Lower lobe of right lung (tissue), 2 donors: ENCODE data around the gene LAD1. TPM values are rescaled to one million over a fixed set of nuclear protein-coding genes. Genes with fewer than 3 reads are reported as not detected.

Experiments used
- ATAC-seq, 2 donors: fragments of 200-7000 bp; cut with Tn5 transposase; one replicate each; pipeline ENCODE4 v1.9.1; 2020 to 2022; ENCODE audit warnings: mild to moderate bottlenecking in 2 of 2, moderate library complexity in 2 of 2
- DNase-seq: peaks from one replicate; pipeline ENCODE4 v3.0.0-alpha.2; 2020
- H3K27ac ChIP-seq: fragments of 200-600 bp; one replicate; pipeline ENCODE4 v1.8.0; 2022
- H3K27me3 ChIP-seq: fragments of 200-600 bp; one replicate; pipeline ENCODE4 v1.8.0; 2022; ENCODE audit warnings: low read depth
- H3K36me3 ChIP-seq: fragments of 200-600 bp; one replicate; pipeline ENCODE4 v1.8.0; 2022; ENCODE audit warnings: mild to moderate bottlenecking
- H3K4me1 ChIP-seq: fragments of 200-600 bp; one replicate; pipeline ENCODE4 v1.8.0; 2022
- H3K4me3 ChIP-seq: fragments of 200-600 bp; one replicate; pipeline ENCODE4 v1.8.0; 2022; ENCODE audit warnings: mild to moderate bottlenecking
- H3K9me3 ChIP-seq: fragments of 200-600 bp; one replicate; pipeline ENCODE4 v1.8.0; 2022
- CTCF ChIP-seq: fragments of 200-600 bp; IDR thresholded peaks from one replicate; pipeline ENCODE4 v1.8.0; 2022; ENCODE audit warnings: antibody characterized with exemption, mild to moderate bottlenecking
- intact Hi-C: fragments of 100-400 bp; cut with DNase I; formaldehyde crosslinking; loops from one replicate; pipeline ENCODE4 v1.11.0; 2022
- total RNA-seq: library from RNA; stranded (reverse); fragmentation: NEBNext Ultra II Directional; extraction: Animal tissue kit (Norgen Biotek cat#: 25700); gene quantifications from one replicate; pipeline ENCODE4 v1.2.1, GENCODE V29; 2021
- donor health status: DM: no; HTN: yes; CAD: no; lungs with severe emphysema.

Gene LAD1
- total RNA-seq, 1 donor from 2014 or later = 35.3 TPM

DNA sequence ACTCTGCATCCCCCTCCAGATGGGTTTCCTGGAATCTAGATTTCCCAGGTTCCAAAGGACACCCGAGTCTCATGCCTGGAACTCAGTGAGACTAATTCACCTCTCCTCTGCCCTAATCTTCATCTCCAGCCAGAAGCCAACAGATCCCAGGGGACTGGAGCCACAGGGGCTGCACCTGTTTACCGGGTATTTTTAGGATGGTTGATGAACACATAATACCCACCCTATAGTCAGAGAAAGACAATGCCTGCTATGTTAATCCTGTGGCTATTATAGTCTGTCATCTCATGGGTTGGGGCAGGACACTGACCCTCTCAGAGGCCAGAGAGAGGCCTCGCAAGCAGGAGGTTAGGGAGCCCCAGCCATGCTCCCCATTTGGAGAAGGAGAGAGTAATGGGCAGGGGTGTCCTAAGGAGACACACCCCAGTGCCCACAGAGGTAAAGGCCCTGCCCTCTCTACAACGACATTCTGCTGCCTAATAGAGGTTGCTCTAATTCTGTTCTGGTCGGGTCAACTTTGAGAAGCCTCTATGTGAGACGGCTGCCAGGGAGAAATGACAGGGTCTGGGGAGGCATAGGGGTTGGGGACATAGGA lies 23.4 kb upstream of the LAD1 start:
- H3K36me3 ChIP-seq = no peaks in the 10 kb centered on the region
- ATAC-seq = no peak
- no peaks in the 10 kb centered on the region for H3K9me3 ChIP-seq
- DNase-seq = no peak
- H3K27ac ChIP-seq = no peak overlapping the region
- intact Hi-C loops = no loop called here
- no peaks in the 10 kb centered on the region for H3K4me1 ChIP-seq
- no peak for TF ChIP-seq CTCF
- no peaks in the 10 kb centered on the region for H3K27me3 ChIP-seq
- H3K4me3 ChIP-seq = no peak overlapping the region

GRCh38 chr1:201422026-201422425 lies 22.9 kb upstream of the LAD1 start:
- Histone ChIP-seq H3K9me3 (no peaks in the 10 kb centered on the region), H3K27ac (no peak overlapping the region), H3K4me1 (no peaks in the 10 kb centered on the region), H3K4me3 (no peak overlapping the region), H3K36me3 (no peaks in the 10 kb centered on the region), H3K27me3 (no peaks in the 10 kb centered on the region)
- ATAC-seq (no peak), DNase-seq (no peak)
- intact Hi-C loops = no loop called here
- no peak for TF ChIP-seq CTCF

GRCh38 chr1:201421041-201421440 lies 21.9 kb upstream of the LAD1 start:
- no peak for TF ChIP-seq CTCF
- H3K9me3 ChIP-seq = no peaks in the 10 kb centered on the region
- no peak for DNase-seq
- H3K4me3 ChIP-seq = no peak overlapping the region
- no peaks in the 10 kb centered on the region for H3K27me3 ChIP-seq
- no peak overlapping the region for H3K27ac ChIP-seq
- intact Hi-C loops = no loop called here
- no peaks in the 10 kb centered on the region for H3K4me1 ChIP-seq
- H3K36me3 ChIP-seq = no peaks in the 10 kb centered on the region
- no peak for ATAC-seq

DNA sequence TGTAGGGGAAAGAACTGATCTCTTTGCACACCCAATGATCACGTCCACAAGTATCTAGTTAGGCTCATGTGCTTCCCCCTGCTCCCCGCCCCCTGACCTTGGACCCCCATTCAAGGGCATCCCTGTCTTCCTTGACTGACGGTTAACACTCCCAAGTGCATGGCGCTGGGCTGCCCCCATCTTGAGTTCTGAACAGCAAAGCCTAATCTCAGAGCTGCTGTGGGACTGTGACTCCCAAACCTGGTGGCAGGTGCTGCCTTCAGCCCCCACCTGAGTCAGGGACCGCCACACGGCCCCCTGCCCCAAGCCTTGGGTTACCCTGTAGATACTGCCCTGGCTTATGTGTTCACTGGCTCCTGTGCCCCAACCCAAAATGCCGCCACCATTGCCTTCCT lies 21.5 kb upstream of the LAD1 start:
- intact Hi-C loops = no loop called here
- Histone ChIP-seq H3K4me1 (no peaks in the 10 kb centered on the region), H3K27ac (no peak overlapping the region), H3K9me3 (no peaks in the 10 kb centered on the region), H3K27me3 (no peaks in the 10 kb centered on the region), H3K4me3 (no peak overlapping the region), H3K36me3 (no peaks in the 10 kb centered on the region)
- DNase-seq (no peak), ATAC-seq (no peak)
- no peak for TF ChIP-seq CTCF

DNA sequence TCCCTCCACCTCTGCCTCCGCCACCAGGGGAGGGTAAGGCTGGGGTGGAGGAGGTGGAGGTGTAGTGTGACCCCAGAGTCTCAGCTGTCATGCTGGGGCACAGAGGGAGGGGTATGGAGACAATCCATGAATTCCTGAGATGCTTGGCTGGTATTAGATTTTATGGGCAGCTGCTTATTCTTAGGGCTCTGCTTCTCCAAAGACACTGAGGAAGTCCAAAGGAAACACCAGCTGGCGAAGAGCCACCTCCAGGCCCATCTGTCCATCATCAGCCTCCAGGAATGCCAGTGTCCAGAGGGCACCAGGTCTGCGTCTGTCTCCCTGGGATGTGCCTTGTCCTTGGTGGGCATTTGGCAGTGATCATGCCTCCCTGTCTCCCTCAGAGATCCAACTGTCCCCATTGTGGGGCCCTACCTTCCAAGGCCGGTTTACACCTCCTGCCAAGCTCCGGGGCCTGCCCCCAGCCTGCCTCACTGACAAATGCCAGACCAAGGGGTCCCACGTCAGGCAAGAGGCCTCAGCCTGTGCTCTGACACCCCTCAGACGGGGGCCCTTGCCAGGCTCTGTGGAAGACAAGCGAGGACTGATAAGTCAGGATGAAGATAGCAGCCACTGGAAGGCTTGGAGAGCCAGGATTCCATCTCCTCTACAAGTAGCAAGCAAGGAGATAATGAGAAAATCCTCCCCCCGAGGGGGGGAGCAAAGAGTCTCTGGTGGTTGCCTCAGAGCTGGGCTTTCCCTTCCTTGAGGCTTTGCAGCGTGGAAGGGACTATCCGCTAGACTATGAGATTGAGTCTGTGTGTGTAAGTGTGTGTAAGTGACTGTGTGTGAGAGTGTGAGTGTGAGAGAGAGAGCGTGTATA lies 20.9 kb upstream of the LAD1 start:
- ATAC-seq (no peak), DNase-seq (no peak)
- no peaks in the 10 kb centered on the region for H3K27me3 ChIP-seq
- intact Hi-C loops = no loop called here
- no peaks in the 10 kb centered on the region for H3K9me3 ChIP-seq
- H3K36me3 ChIP-seq = no peaks in the 10 kb centered on the region
- no peak overlapping the region for H3K27ac ChIP-seq
- TF ChIP-seq CTCF = no peak
- no peak overlapping the region for H3K4me3 ChIP-seq
- no peaks in the 10 kb centered on the region for H3K4me1 ChIP-seq
